Kasumi-1 (cell line): ENCODE results near the gene NAV2.

Source experiments
- DNase-seq, 2 experiments: peaks; one replicate each; lab custom pipeline; 2025; lab: John Stamatoyannopoulos, UW

Gene NAV2

GRCh38 chr11:19714387-19715363 lies 2.0 kb downstream of the NAV2 start:
- DNase-seq, result no peak

DNA sequence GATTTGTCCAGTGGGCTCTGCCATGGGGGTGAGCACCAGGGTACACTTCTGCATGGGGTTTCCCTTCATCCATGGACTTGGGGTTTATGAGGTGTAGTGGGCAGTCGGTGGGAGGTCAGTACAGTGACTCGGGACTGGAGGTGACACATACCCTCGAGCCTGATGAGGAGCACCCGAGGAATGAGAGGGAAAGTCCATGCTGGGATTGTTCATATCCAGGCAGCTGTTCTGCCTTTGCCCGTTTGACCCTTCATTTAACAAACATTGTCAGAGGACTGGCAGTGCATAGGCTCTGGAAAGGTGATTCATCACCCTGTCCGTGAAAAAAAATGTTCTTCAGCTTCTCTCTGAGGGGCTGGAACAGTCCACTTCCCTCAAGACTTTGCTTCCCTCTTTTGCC lies 2.7 kb downstream of the NAV2 start:
- no peak for DNase-seq

GRCh38 chr11:19718051-19718450 lies 5.4 kb downstream of the NAV2 start:
- no peak for DNase-seq

DNA sequence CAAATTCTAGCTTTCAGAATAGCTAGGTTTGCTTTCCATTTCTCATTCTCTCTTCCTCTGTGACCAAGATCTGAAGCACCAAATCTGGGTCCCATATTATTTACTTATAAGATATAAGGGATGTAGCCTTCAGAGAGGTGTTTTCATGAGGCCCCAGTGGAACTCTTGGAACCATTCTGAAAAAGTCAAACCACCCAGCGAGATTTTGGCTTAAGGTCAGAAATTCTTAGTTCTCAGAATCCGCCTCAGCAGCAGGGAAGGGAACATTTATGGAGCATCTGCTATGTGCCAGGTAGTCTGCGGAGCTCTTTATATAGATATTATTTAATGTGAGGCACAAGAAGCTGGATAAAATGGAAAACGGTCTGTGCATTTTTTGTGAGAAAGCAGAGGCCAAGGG lies 6.3 kb downstream of the NAV2 start:
- no peak for DNase-seq

DNA sequence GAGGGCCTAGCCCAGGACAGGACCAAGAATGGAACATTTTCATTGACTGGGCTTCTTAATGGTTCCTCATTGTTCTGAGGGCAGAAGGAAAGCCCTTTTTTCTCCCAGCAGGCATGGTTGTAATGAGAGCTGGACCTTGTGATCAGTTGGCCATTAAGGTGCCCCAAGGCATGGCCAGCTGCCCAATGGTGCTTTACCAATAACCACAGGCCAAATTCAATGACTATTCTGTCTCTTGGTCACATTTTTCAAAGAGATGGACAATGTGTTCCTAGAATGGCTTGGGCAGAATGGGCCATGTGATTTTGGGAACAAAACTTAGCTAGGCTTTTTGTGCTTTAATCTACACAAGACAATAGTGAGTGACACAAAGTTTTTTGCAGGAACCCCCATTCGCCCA lies 7.3 kb downstream of the NAV2 start:
- DNase-seq, result no peak

GRCh38 chr11:19721176-19721575 lies 8.5 kb downstream of the NAV2 start:
- no peak for DNase-seq

GRCh38 chr11:19722702-19723101 lies 10.1 kb downstream of the NAV2 start:
- no peak for DNase-seq

DNA sequence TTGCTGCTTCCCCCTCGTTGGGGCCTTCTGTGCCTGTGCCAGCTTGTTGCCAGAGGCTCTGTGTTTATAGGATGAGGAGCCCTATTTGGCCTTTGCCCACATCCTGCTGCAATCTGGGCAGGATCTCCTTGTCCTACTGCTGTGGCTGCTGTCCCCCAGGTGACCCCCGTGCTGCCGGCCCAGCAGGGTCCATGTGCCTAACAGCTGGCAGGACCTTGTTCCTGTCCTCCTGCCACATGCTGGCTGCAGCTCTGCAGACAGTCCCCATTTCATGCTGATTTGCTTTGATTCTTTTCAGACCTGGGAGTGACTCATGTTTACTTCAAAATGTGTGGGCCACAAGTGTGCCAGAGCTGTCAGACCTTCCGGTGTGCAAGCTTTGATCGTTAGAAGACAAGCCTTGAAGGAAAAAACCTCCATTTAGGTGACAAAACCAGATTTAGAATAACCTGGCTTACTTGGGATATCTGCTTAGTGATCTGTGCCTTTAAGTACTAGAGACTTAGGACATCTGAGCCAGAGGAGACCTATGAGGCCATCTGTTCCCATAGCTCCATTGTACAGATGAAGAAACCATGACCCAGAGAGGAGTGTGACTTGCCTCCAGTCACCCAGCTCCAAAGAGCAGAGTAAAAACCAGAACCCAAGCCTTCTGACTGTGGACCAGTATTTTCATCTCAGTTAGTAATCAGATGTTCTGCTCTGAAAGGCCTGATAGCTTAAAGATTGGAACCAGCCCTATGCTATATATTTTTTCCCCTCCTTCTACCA lies 11.1 kb downstream of the NAV2 start:
- DNase-seq, result no peak

GRCh38 chr11:19724765-19725164 lies 12.1 kb downstream of the NAV2 start:
- DNase-seq, result no peak

DNA sequence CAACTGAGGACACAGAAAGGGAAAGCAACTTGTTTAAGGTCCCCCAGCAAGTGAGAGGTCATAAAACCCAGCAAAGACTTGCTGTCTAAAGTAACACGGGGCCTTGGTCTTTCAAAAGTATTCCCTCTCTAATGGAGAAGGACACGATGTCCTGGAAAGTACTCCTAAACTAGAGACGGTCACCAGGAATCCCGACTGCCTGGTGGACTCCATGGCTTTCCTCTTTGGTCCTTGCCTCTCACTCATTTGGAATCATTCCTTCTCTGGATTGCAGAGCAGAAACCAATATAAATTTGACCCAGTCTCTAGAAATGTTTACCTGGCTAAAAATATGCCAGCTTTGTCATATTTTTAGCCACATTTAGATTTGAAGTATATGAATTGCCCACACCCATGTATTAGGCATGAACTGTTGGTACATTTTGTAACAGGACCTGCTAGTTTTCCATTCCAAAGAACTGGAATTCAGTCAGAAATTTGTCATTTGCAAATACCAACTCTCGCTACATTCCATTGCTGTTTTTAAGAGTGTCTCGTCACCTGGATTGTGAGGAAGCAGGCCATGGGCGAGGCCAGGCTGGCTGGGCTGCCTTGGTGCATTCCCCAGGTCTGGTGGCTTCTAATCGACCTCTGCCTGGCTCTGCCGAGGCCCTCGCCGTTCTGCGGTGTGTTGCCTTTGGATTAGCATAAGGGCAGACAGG lies 12.9 kb downstream of the NAV2 start:
- no peak for DNase-seq

GRCh38 chr11:19727246-19727645 lies 14.6 kb downstream of the NAV2 start:
- DNase-seq, result no peak

- DNase-seq, result no peak
These were observed 15.8 kb downstream of the NAV2 start for GRCh38 chr11:19728436-19728835.

DNA sequence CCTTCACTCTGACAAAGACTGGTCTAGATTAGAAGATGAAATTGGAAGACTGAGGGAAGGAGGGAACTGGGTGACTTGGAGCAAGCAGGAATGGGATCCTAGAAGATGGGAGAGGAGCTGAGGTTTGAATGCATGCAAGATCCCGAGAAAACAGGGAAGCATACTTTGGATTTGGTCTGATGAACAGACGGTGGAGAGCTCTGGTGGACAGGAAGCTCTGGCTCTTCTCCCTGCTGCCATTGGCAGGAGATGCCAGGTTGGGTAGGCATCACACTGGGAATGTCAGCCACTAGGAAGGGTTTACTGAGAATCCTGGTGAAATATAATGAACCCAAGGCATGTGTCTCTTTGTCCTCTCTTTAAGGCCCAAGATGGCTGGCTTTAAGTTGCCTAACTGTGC lies 16.5 kb downstream of the NAV2 start:
- no peak for DNase-seq

GRCh38 chr11:19730373-19730772 lies 17.7 kb downstream of the NAV2 start:
- no peak for DNase-seq

DNA sequence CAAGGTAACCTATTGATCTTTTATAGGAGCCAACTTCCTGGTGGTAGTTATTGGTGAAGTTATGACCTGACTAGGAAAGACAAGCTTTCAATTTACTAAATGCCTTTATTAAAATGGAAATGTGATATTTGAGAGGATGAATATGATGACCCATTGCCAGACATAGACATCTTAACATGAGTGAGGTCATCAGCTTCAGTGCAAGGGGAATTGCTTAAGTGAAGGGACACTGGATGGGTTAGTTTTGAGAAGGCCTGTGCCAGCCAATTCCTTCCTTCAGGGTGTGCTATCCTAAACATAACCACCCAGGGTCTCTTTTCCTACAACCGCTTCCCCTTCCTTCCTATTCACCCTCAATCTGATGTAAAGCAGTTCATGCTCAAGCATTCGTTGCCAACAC lies 21.5 kb downstream of the NAV2 start:
- DNase-seq, result no peak

DNA sequence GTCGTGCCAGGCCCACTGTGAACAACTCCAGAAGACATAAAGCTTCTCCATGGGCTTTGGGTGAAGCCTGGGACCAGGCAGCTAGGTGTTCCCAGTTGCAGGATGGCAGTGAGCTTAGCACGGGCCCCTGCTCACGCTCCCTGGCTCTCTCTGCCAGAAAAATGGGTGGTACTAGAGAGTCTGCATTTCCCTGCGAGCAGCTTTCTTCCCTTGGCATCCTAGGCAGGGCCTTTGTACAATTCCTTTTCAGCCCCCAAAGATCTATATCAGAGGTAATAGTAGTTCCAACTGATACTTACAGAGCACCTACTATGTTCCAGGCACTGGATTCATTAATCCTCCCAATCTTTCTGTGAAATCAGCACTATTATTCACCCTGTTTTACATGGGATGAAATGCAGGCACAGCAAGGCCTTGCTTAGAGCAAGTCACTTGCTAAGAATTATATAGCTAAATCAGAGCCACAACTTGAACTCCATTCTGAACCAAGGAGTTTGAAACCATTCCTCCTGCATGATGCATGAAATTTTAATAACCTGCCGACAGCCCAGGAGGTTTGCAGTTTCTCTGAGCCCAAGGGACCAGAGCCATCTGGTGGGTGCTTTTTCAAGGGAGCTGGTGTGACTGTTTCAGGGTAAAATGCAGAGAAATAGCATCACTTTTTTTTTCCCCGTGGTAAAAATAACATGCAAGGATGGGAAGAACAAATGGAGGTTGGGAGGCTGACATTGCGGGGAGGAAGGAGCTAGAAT lies 22.7 kb downstream of the NAV2 start:
- DNase-seq, result no peak

- DNase-seq, result no peak
These were observed 23.4 kb downstream of the NAV2 start for GRCh38 chr11:19735909-19736498.

DNA sequence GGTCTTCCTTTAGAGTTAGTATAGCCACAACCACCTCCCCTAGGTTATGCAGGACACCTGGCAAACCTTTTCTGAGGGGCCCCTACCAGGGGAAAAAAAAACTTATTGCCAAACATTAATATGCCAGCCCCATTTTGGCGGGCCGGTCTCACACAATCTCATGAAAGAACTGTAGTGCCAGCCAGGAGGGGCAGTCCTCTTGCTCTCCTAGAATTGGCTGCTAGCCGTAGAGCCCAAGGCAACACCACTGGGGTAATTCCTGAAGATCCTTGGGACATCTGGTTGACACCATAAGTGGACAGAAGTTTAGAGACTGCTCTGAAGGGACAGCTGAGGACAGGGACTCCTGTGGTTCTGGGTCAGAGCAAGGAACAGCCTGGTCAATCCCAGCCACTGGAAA lies 24.2 kb downstream of the NAV2 start:
- DNase-seq, result no peak

GRCh38 chr11:19737575-19737974 lies 24.9 kb downstream of the NAV2 start:
- DNase-seq, result no peak

GRCh38 chr11:19738124-19738523 lies 25.5 kb downstream of the NAV2 start:
- DNase-seq, result no peak

DNA sequence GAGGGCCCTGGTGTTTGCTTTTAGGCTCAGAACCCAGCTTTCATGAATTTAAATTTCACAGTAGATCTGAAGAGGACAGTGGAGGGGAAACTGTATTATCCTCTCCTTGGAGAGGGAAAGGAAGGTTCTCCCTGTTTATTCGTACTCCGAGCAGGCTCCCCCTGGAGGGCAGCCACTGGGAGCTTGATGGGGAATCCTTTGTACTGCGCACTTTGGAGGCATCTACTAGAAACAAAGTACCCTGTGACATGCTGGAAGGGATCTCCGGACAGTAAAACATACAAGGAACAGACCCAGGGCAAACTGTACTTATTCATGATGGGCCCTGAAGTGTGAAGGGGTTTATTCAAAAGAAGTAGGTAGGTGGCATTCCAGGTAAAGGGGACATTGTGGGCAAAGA lies 27.2 kb downstream of the NAV2 start:
- no peak for DNase-seq
